ENCODE data around the gene LY86. TPM values are rescaled to one million over a fixed set of nuclear protein-coding genes. Genes with fewer than 3 reads are reported as not detected.
"Not testable (repeated sequence)": the region's sequence is repeated elsewhere in the genome, so short reads cannot be mapped to it uniquely, and the experiment has no call there.

LY86 gene
- total RNA-seq, 1 donor from 2014 or later: not detected

GRCh38 chr6:6665555-6666243, 77.2 kb downstream of the LY86 start:
- H3K27me3 ChIP-seq (ENCODE audit: control insufficient read depth, insufficient read depth, low read length): no peaks in the 10 kb centered on the region
- H3K36me3 ChIP-seq (ENCODE audit: control insufficient read depth, insufficient read depth, low read length): no peaks in the 10 kb centered on the region
- H3K4me3 ChIP-seq (ENCODE audit: low read depth, low read length): no peak overlapping the region
- TF ChIP-seq CTCF (IDR thresholded peaks at IDR 0.05; ENCODE audit: insufficient read depth, low read length, poor library complexity, severe bottlenecking): no peak
- no peak for DNase-seq (ENCODE audit: low read depth)

DNA sequence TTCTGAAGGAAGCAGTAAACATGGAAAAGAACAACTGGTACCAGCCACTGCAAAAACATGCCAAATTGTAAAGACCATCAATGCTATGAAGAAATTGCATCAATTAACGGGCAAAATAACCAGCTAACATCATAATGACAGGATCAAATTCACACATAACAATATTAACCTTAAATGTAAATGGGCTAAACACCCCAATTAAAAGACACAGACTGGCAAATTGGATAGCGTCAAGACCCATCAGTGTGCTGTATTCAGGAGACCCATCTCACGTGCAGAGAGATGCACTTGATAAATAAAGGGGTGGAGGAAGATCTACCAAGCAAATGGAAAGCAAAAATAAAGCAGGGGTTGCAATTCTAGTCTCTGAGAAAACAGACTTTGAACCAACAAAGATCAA, 81.6 kb downstream of the LY86 start:
- not testable (repeated sequence) for H3K27me3 ChIP-seq (ENCODE audit: control insufficient read depth, insufficient read depth, low read length); DNase-seq (ENCODE audit: low read depth); H3K36me3 ChIP-seq (ENCODE audit: control insufficient read depth, insufficient read depth, low read length); H3K4me3 ChIP-seq (ENCODE audit: low read depth, low read length)

DNA sequence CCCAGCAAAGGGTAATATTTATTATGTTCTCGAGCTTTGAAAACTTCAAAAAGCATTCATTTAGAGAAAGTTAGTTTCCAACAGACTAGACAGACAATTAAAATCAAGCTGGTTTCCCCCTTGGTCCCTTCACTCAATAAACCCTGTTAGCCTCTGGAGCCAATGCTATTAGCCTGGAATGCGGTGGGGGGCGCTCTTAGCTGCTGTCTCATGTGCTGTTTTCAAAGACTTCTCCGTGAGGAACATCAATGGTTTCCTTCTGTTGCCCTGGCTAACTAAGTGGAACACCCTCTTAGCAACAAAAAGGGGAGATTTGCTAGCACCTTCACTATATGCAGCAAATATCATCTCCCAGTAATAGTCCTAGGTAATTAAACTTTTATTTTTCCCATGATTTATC, 86.4 kb downstream of the LY86 start:
- Histone ChIP-seq H3K4me3 (ENCODE audit: low read depth, low read length) (no peak overlapping the region), H3K36me3 (ENCODE audit: control insufficient read depth, insufficient read depth, low read length) (no peaks in the 10 kb centered on the region), H3K27me3 (ENCODE audit: control insufficient read depth, insufficient read depth, low read length) (no peaks in the 10 kb centered on the region)
- DNase-seq (ENCODE audit: low read depth): no peak
- peak; percentile 38 for TF ChIP-seq CTCF (IDR thresholded peaks at IDR 0.05; ENCODE audit: insufficient read depth, low read length, poor library complexity, severe bottlenecking)

GRCh38 chr6:6676910-6677441, 88.5 kb downstream of the LY86 start:
- H3K4me3 ChIP-seq (ENCODE audit: low read depth, low read length): no peak overlapping the region
- no peak for DNase-seq (ENCODE audit: low read depth)
- peak; percentile 91 for TF ChIP-seq CTCF (IDR thresholded peaks at IDR 0.05; ENCODE audit: insufficient read depth, low read length, poor library complexity, severe bottlenecking)
- no peaks in the 10 kb centered on the region for H3K36me3 ChIP-seq (ENCODE audit: control insufficient read depth, insufficient read depth, low read length)
- no peaks in the 10 kb centered on the region for H3K27me3 ChIP-seq (ENCODE audit: control insufficient read depth, insufficient read depth, low read length)

DNA sequence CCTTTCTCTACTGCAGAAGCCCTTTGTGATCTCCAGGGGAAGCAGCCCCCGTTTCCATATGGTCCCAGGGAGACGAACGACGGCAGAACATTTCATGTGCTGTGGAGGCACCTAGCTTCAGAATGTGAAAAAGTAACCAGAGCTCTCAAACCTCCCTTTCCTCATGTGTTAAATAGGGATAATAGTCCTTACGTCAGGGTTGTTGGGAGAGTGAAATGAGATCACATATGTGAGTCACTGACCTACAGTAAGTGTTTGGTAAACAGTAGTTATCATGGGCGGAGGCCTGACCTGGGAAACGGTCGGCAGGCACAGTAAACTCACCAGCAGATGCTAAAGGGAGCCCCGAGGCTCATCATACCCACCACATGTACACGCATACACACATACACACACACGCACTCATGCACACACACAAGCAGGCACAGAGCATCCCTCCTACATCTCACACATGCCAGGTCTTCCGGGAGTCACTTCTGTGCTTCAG, 89.7 kb downstream of the LY86 start:
- no peak for DNase-seq (ENCODE audit: low read depth)
- H3K4me3 ChIP-seq (ENCODE audit: low read depth, low read length): no peak overlapping the region
- H3K36me3 ChIP-seq (ENCODE audit: control insufficient read depth, insufficient read depth, low read length): no peaks in the 10 kb centered on the region
- H3K27me3 ChIP-seq (ENCODE audit: control insufficient read depth, insufficient read depth, low read length): no peaks in the 10 kb centered on the region
- no peak for TF ChIP-seq CTCF (IDR thresholded peaks at IDR 0.05; ENCODE audit: insufficient read depth, low read length, poor library complexity, severe bottlenecking)

DNA sequence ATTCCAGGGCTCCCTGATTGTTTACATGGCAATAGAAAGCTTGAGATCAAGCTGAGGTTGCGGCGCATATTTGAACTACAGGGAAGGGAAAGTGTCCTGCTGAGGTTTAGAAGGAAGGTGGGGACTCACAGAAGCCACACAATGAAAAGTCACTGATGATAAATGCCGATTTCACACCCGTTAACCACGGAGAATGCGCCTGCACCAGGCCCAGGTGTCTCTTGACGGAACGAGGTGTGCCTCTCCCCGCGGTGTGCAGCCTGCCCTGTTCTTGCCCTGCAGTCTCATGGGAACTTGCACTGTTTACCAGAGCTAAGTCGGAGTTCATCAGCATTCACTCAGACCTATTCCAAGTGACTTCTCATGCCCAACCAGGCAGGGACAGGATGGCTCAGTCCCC, 90.3 kb downstream of the LY86 start:
- Histone ChIP-seq H3K4me3 (ENCODE audit: low read depth, low read length) (no peak overlapping the region), H3K27me3 (ENCODE audit: control insufficient read depth, insufficient read depth, low read length) (no peaks in the 10 kb centered on the region), H3K36me3 (ENCODE audit: control insufficient read depth, insufficient read depth, low read length) (no peaks in the 10 kb centered on the region)
- no peak for DNase-seq (ENCODE audit: low read depth)
- no peak for TF ChIP-seq CTCF (IDR thresholded peaks at IDR 0.05; ENCODE audit: insufficient read depth, low read length, poor library complexity, severe bottlenecking)

All from kidney epithelial cell (primary cell).